Bronchial epithelial cell (primary cell): ENCODE data around the gene NFYC. TPM values are rescaled to one million over a fixed set of nuclear protein-coding genes. Genes with fewer than 3 reads are reported as not detected.

Experiments
- DNase-seq: peaks from one replicate; pipeline ENCODE4 v3.0.0-alpha.2; 2010; ENCODE audit warnings: low read depth
- FAIRE-seq: peaks from 2 replicates; lab custom pipeline; 2011; peaks lifted over from hg19 to GRCh38; lab: Jason Lieb, UNC
- H3K27me3 ChIP-seq: 2 replicates; pipeline ENCODE4 v1.5.1; 2011; ENCODE audit warnings: low read length; ENCODE audit not compliant: control insufficient read depth, insufficient read depth
- H3K36me3 ChIP-seq: 2 replicates; pipeline ENCODE4 v1.5.1; 2011; ENCODE audit warnings: low read length; ENCODE audit not compliant: control insufficient read depth, insufficient read depth
- H3K4me3 ChIP-seq: 2 replicates; pipeline ENCODE4 v1.5.1; 2011; ENCODE audit warnings: mild to moderate bottlenecking, low read depth, low read length, control low read depth
- CTCF ChIP-seq: IDR thresholded peaks from 2 replicates; pipeline ENCODE4 v1.5.1; 2011; ENCODE audit warnings: mild to moderate bottlenecking, moderate library complexity, low read length, control low read depth, inconsistent platforms; ENCODE audit not compliant: insufficient read depth, severe bottlenecking
- total RNA-seq: library from RNA; depleted of rRNA; stranded (reverse); fragments of >200 nt; gene quantifications from 2 replicates; pipeline ENCODE4 v1.2.1, GENCODE V29; 2014

NFYC gene
- total RNA-seq, 1 donor from 2014 or later, result 22.9 TPM

GRCh38 chr1:40712997-40713396, 21.5 kb downstream of the NFYC start:
- no peak for DNase-seq
- no peak for FAIRE-seq
- H3K36me3 ChIP-seq, result peaks cover 4% of the 10 kb centered on the region
- no peak for TF ChIP-seq CTCF
- H3K4me3 ChIP-seq, result no peak overlapping the region
- no peaks in the 10 kb centered on the region for H3K27me3 ChIP-seq

- no peak for FAIRE-seq
- no peak for TF ChIP-seq CTCF
- Histone ChIP-seq H3K4me3 (no peak overlapping the region), H3K27me3 (no peaks in the 10 kb centered on the region), H3K36me3 (peaks cover 4% of the 10 kb centered on the region)
- no peak for DNase-seq
These were observed 24.1 kb downstream of the NFYC start for GRCh38 chr1:40715491-40716059.

- DNase-seq (no peak), FAIRE-seq (no peak)
- TF ChIP-seq CTCF, result no peak
- Histone ChIP-seq H3K27me3 (no peaks in the 10 kb centered on the region), H3K36me3 (peaks cover 4% of the 10 kb centered on the region), H3K4me3 (no peak overlapping the region)
These were observed 25.6 kb downstream of the NFYC start for GRCh38 chr1:40717065-40717464.

GRCh38 chr1:40717955-40718354, 26.5 kb downstream of the NFYC start:
- no peak for FAIRE-seq
- Histone ChIP-seq H3K36me3 (peaks cover 4% of the 10 kb centered on the region), H3K27me3 (no peaks in the 10 kb centered on the region), H3K4me3 (no peak overlapping the region)
- TF ChIP-seq CTCF, result no peak
- DNase-seq, result no peak

GRCh38 chr1:40720493-40720892, 29.0 kb downstream of the NFYC start:
- no peaks in the 10 kb centered on the region for H3K27me3 ChIP-seq
- no peak for TF ChIP-seq CTCF
- no peak for FAIRE-seq
- no peak for DNase-seq
- H3K36me3 ChIP-seq, result no peaks in the 10 kb centered on the region
- H3K4me3 ChIP-seq, result no peak overlapping the region

- no peaks in the 10 kb centered on the region for H3K36me3 ChIP-seq
- DNase-seq (no peak), FAIRE-seq (no peak)
- TF ChIP-seq CTCF, result no peak
- no peak overlapping the region for H3K4me3 ChIP-seq
- no peaks in the 10 kb centered on the region for H3K27me3 ChIP-seq
These were observed 31.1 kb downstream of the NFYC start for GRCh38 chr1:40722622-40723021.
